Measurements from ENCODE around the gene ADAMTSL4.

DNA sequence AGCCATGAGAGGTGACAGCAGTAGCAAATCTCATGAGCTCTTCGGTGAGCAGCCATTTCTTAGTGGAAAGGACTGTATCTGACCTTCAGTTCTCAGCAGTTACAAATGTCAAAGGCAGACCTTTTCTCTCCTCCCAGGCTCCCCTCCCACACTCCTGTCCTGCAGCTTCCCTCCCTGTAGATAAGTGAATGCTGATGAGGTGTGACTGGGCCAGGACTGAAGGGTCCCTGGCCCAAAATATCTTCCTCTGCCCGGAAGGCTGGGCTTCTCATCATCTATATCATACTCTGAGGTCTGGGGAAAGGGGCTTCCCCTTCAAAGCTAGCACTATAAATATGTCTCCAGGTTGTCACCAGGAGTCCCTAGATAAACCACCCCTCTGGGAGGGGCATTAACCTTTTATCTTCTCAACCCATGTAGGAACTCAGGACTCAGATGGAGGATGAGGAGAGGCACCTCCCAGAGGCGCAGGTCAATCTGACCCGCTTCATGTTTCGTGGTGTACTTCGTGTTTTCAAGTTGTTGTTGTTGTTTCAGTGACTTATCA is 3.6 kb upstream of the ADAMTSL4 start:
- TF ChIP-seq, protein P1, sequence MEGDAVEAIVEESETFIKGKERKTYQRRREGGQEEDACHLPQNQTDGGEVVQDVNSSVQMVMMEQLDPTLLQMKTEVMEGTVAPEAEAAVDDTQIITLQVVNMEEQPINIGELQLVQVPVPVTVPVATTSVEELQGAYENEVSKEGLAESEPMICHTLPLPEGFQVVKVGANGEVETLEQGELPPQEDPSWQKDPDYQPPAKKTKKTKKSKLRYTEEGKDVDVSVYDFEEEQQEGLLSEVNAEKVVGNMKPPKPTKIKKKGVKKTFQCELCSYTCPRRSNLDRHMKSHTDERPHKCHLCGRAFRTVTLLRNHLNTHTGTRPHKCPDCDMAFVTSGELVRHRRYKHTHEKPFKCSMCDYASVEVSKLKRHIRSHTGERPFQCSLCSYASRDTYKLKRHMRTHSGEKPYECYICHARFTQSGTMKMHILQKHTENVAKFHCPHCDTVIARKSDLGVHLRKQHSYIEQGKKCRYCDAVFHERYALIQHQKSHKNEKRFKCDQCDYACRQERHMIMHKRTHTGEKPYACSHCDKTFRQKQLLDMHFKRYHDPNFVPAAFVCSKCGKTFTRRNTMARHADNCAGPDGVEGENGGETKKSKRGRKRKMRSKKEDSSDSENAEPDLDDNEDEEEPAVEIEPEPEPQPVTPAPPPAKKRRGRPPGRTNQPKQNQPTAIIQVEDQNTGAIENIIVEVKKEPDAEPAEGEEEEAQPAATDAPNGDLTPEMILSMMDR (IDR thresholded peaks at IDR 0.05), result no peak
- TF ChIP-seq POLR2AphosphoS5 (IDR thresholded peaks at IDR 0.05), result no peak
